ENCODE measurements around the gene TRAPPC2L.

TRAPPC2L gene

DNA sequence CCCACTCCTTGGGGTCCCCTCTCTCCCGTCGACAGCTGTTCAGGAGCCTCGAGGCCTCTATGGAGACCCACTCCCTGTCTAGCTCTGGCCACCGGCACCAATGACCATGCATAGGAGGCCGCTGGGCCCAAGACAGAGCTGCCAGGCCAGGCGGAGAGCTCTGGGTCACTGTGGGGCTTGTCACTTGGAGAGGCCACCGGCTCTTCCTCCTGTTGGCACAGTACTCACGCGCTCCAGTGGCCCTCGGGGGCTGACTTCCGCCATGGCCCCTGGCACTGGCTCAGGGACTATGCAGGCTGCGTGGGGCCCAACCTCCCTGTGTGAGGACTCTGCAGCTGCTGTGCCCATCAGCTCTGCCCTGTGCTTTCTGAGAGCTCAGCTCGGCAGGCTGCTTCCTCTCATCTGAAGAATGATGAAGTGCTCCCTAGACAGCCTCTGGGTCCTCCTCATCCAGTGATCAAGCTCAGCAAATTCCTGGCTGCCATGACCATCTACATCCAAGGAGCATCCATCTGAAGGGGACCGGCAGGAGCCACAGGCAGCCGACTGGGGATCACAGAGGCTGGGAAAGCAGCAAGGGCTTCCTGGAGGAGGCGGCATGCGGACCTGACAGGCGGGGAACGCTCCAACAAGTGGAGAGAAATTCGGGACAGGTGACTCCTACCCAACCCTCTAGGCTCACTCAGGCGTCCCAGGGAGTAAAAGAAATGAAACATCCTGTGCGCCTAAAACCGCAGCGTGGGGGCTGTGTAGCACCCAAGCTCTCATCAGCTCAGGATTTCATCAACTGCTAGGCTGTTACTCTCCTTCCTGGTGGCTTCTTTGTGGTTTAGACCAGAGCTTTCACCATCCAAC, 17.0 kb upstream of the TRAPPC2L start:
- DNase-seq: no peak

GRCh38 chr16:88840600-88841215, 16.2 kb upstream of the TRAPPC2L start:
- DNase-seq: no peak

DNA sequence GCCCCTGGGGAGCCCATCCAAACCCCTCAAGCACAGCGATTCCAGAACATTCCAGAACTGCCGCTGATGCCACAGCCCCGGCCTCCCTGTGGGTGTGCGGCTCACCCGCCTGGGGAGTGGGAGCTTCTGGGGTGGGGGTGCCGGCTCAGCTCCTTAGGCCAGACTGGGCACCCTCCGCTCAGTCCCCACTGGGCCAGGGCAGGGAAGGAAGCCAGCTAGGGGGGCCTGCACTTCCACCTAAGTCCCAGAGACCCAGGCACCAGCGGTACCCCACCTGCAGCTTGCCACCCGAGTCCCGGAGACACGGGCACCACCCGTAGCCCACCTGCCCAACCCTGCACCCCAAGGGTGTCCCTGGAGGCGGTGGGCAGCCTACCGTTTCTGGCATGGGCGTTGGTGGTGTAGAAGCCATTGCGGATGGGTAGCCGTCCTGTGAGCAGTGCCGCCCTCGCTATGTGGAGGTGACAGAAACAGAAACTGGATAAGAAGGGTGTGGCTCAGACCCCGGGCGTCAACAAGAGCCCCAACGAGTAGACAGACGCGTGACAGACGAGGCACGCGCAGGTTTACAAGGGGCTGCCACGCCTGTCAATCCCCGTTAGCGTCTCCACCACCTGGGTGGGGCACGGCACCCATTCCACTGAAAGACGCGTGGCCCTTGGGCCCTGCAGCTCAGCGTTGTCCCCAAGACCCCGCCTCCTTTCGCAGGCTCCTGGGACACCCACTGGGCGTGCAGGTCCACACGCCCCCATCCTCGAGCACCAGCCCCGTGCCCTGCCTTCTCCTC, 15.2 kb upstream of the TRAPPC2L start:
- no peak for DNase-seq

GRCh38 chr16:88842308-88842756, 14.6 kb upstream of the TRAPPC2L start:
- DNase-seq: no peak

- DNase-seq: no peak
These were observed 14.1 kb upstream of the TRAPPC2L start for GRCh38 chr16:88842806-88843205.

DNA sequence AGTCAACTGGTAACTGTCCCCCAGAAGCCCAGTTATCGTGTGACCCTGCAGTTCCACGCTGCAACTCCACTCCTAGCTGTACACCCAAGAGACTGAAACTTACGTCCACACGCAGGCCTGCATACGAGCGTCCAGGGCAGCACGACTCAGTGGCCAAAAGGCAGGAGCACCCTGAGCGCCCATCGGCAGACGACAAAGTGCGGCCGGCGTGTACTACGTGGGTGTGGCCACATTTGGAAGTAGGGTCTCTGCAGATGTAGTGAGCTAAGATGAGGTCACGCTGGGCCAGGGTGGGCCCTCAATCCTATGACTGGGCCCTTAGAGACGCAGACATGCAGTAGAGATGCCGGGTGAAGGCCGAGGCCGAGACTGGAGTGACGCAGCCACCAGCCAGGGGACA, 13.7 kb upstream of the TRAPPC2L start:
- no peak for DNase-seq

DNA sequence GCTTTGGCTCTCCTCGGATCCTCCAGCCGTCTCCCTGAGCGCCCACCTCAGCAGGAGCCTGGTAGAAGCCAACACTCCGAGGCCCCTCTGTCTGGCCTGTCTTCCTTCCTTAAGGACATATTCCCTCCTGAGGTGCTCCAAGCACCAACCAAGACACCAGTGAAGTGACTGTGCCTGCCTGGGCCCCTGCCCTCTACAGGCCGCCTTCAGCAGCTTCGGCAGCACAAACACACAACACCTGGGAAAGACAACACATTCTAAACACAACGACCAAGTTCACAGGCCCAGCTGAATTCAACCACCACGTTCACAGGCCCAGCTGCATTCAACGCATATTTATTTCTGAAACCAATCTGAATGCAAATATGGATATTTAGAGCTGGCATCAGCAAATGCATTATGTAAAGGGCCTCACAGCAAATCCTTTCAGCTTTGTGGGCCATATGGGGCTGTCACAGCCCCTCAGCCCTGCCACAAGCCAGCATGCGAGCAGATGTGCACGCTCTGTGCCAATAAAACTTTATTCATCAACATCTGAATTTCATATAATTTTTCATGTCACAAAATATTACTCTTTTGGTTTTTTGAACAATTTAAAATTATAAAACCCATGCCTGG, 12.4 kb upstream of the TRAPPC2L start:
- no peak for DNase-seq

- DNase-seq: no peak
These were observed 10.8 kb upstream of the TRAPPC2L start for GRCh38 chr16:88846088-88846487.

DNA sequence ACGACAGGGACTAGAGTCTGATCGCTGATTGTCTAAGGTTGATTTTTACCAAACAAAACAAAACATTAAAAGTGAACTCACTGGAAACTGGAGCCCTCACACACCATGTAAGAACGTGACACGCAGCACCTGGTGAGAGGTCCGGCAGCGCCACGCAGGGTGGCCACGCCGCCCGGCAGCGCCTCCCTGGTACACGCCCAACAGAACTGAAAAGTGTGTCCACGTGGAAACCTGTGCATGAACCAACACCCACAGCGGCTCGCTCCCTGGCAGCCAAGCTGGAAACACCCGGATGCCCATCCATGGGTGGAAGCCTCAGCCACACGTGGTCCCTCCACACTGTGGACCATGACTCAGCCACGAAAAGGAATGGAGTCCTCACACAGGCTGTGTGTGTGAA, 9.3 kb upstream of the TRAPPC2L start:
- no peak for DNase-seq

GRCh38 chr16:88848557-88848956, 8.4 kb upstream of the TRAPPC2L start:
- no peak for DNase-seq

DNA sequence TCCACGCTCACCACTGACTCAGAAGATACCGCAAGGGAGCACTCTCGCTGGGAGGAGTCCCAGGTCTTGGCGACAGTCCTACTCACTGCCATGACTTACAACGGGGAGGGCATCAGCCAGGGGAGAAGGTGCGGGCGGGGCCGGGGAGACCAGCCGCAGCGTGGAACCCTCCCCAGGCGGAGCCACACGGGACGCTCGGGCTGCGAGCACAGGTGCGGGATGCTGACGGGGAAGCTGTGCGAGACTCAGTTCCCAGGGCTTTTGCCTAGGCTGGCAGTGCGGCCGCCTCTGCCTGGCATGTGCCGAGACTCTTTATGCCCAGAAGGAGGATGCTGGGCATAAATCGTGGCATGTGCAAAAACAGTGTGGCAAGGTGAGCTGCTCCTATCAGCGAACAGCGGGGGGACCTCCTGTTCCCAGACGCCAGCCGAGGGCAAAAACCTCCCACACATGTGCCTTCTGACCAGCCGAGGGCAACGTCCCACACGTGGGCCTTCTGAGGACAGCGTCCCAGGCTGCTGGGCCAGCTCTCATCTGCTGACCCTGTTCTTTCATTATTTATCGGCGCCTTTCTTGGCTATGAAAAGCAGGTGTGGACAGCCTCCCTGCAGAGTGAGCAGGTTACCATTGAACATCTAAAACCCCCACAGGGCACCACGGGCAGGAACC, 6.3 kb upstream of the TRAPPC2L start:
- DNase-seq: no peak

GRCh38 chr16:88851616-88852015, 5.3 kb upstream of the TRAPPC2L start:
- no peak for DNase-seq

DNA sequence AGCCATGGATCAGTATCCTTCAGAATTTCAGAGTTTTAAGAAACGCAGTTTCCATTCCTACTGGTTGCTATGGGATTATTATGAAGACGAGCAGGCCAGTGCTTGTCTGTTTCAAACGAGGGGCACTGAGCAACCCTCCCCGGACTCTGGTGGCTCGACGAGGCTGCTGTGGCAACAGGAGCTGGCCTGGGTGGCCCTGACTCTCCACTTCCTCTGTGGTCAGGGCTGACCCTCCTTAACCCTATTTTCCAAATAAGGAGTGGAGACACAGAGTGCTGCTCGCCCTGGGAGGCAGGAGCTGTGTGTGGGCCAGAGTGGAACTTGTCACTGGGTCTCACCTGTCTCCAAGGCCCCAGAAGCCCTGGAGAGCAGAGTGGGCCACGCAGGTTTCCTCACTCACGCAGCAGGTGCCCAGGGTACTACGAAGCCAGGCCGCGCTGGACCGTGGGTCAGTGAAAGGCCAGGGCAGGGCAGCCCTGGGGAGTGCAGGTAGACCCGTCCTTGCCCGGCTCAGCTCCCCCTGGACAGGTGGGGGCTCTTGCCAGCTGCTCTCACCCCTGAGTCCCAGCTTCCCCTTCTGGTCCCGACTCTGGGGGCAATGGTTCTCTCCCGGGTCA, 3.5 kb upstream of the TRAPPC2L start:
- DNase-seq: no peak

DNA sequence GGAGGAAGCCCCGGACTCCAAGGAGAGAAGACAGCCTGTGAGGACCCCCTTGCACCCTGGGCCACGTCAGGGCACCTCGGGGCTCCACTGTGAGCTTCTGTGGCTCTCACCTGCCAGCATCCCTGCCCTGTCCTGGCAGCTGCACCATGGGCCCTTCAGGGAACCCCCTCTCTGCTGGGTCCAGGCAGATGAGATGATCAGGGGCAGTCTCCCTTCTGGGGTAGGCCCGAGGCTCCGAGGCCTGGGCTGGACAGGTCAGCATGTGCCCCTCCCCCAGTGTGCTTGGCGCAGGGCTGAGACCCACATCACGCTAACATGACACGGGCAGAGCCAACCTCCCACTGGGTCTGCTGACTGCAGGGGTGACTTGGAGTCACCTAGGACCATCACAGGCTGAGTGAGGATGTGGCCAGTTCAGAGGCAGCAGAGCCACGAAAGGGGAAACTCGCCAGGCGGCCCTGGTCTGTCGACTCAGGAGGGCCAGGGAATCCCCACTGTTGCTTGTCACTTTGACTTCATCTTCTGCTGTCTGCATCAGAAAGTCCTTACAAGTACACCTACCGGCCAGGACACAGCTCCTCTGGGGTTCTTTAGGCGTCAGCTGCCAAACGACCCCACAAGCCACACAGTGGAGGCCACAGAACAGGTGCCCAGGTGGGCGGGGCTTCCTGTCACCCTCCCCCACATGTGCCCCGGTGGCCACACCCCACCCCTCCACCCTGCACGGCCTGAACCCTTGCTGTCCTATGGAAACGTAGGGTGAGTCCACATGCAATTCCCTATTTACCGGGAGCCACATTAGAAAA, 2.4 kb upstream of the TRAPPC2L start:
- DNase-seq: peak; percentile 17

- DNase-seq: no peak
These were observed 1.8 kb upstream of the TRAPPC2L start for GRCh38 chr16:88855176-88855575.

DNA sequence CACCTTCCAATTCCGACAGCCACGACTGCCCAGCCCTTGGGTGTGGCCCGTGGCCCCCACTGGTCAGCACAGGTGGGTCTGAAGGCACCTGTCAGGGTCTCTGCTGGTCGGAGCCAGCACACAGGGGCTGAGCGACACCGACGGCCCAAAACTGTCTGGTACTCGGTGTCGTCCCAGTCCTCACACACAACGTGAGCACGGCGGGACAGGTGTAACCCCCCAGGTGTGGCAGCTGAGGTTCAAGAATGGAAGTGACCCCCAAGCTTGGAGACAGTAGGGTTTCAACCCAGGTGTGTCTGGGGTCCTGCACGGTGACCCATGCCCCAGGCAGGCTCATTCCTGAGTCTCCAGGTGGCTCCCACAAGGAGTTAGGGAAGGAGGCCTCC, 1.2 kb upstream of the TRAPPC2L start:
- DNase-seq: no peak

- peak; percentile 11 for DNase-seq
These were observed 652 bp upstream of the TRAPPC2L start for GRCh38 chr16:88856122-88856827.

GRCh38 chr16:88857728-88858339, 907 bp downstream of the TRAPPC2L start:
- peak; percentile 75 for DNase-seq

- no peak for DNase-seq
These were observed 2.6 kb downstream of the TRAPPC2L start for GRCh38 chr16:88859381-88860091.
